Naive thymus-derived CD4-positive, alpha-beta T cell (primary cell): Measurements from ENCODE around the gene BMP7. TPM values are rescaled to one million over a fixed set of nuclear protein-coding genes. Genes with fewer than 3 reads are reported as not detected.
"Not testable (repeated sequence)": the region's sequence is repeated elsewhere in the genome, so short reads cannot be mapped to it uniquely, and the experiment has no call there.

Experiments used
- ATAC-seq: fragments of 150-1000 bp; cut with Tn5 transposase; 2 replicates; pipeline ENCODE4 v1.10.0; 2021; ENCODE audit warnings: mild to moderate bottlenecking, moderate library complexity
- CTCF ChIA-PET: fragments of 350-600 bp; sonication (Branson Sonifier 250); formaldehyde crosslinking; loops from one replicate; lab custom pipeline; 2021; ENCODE audit warnings: antibody characterized with exemption; lab: Charles Lee
- POLR2A ChIA-PET: fragments of 350-600 bp; sonication (Branson Sonifier 250); formaldehyde crosslinking; loops from one replicate; lab custom pipeline; 2021; ENCODE audit warnings: antibody characterized with exemption, inconsistent platforms; lab: Charles Lee
- DNase-seq, 9 donors: peaks; one replicate each; pipeline versions ENCODE4 v3.0.0 to v3.0.0-alpha.2; 2020 to 2022; ENCODE audit warnings: mixed read lengths in 1 of 9
- H3K27ac ChIP-seq: one replicate; pipeline ENCODE4 v1.7.0; 2013; ENCODE audit warnings: mild to moderate bottlenecking, low read depth, low read length, moderate library complexity
- H3K27me3 ChIP-seq, 2 donors: one replicate each; pipeline ENCODE4 v1.7.0; 2013; ENCODE audit warnings: low read length in 2 of 2, mild to moderate bottlenecking in 2 of 2, moderate library complexity in 2 of 2; ENCODE audit not compliant: control insufficient read depth in 2 of 2, insufficient read depth in 2 of 2
- H3K36me3 ChIP-seq, 3 experiments: 1 replicate in 2 of 3; 2 replicates in 1 of 3; pipeline ENCODE4 v1.7.0; 2013; ENCODE audit warnings: low read length in 3 of 3, mild to moderate bottlenecking in 3 of 3, moderate library complexity in 1 of 3; ENCODE audit not compliant: insufficient read depth in 3 of 3, control insufficient read depth in 2 of 3
- H3K4me1 ChIP-seq, 2 donors: one replicate each; pipeline ENCODE4 v1.7.0; 2013; ENCODE audit warnings: low read length in 2 of 2, mild to moderate bottlenecking in 2 of 2, moderate library complexity in 1 of 2; ENCODE audit not compliant: control insufficient read depth in 2 of 2, insufficient read depth in 2 of 2
- H3K4me3 ChIP-seq: 2 replicates; pipeline ENCODE4 v1.7.0; 2013; ENCODE audit warnings: mild to moderate bottlenecking, low read length
- H3K9me3 ChIP-seq, 3 experiments: 1 replicate in 2 of 3; 2 replicates in 1 of 3; pipeline ENCODE4 v1.7.0; 2013; ENCODE audit warnings: low read length in 3 of 3; ENCODE audit not compliant: control insufficient read depth in 2 of 3
- H3K27ac Mint-ChIP-seq, 9 donors: one replicate each; pipeline ENCODE4 v1.8.0; 2020 to 2022; ENCODE audit warnings: mixed read lengths in 9 of 9, mild to moderate bottlenecking in 8 of 9, moderate library complexity in 5 of 9, inconsistent platforms in 2 of 9
- H3K27me3 Mint-ChIP-seq, 5 donors: one replicate each; pipeline ENCODE4 v1.8.0; 2021 to 2022; ENCODE audit warnings: mixed read lengths in 5 of 5, mild to moderate bottlenecking in 1 of 5
- H3K36me3 Mint-ChIP-seq, 5 donors: one replicate each; pipeline ENCODE4 v1.8.0; 2020 to 2022; ENCODE audit warnings: mixed read lengths in 5 of 5, mild to moderate bottlenecking in 3 of 5, inconsistent platforms in 1 of 5
- H3K4me1 Mint-ChIP-seq, 7 donors: one replicate each; pipeline ENCODE4 v1.8.0; 2020 to 2022; ENCODE audit warnings: mixed read lengths in 7 of 7, mild to moderate bottlenecking in 3 of 7, inconsistent platforms in 1 of 7
- H3K4me3 Mint-ChIP-seq, 10 donors: one replicate each; pipeline ENCODE4 v1.8.0; 2020 to 2022; ENCODE audit warnings: mild to moderate bottlenecking in 10 of 10, mixed read lengths in 10 of 10, moderate library complexity in 6 of 10, inconsistent platforms in 2 of 10
- H3K9me3 Mint-ChIP-seq, 11 donors: one replicate each; pipeline ENCODE4 v1.8.0; 2020 to 2022; ENCODE audit warnings: mixed read lengths in 11 of 11, mild to moderate bottlenecking in 4 of 11, inconsistent platforms in 1 of 11, moderate library complexity in 1 of 11
- intact Hi-C, 2 donors: fragments of 100-400 bp; cut with micrococcal nuclease; formaldehyde crosslinking; loops; one replicate each; pipeline ENCODE4 v1.15.1; 2023
- polyA plus RNA-seq, 2 donors: library from polyadenylated mRNA; unstranded; fragments of 300-500 nt; fragmentation: Illumina TruSeq; gene quantifications; one replicate each; pipeline ENCODE4 v1.2.3, GENCODE V29; 2021
- total RNA-seq, 6 experiments: library from RNA in 5 of 6; stranded (reverse) in 5 of 6; gene quantifications; 1 replicate in 5 of 6; 2 replicates in 1 of 6; pipeline ENCODE4 v1.2.3 and lab custom pipeline; 2021 to 2026

Gene BMP7
- total and polyA plus RNA-seq, 7 experiments from 2014 or later, result not detected

DNA sequence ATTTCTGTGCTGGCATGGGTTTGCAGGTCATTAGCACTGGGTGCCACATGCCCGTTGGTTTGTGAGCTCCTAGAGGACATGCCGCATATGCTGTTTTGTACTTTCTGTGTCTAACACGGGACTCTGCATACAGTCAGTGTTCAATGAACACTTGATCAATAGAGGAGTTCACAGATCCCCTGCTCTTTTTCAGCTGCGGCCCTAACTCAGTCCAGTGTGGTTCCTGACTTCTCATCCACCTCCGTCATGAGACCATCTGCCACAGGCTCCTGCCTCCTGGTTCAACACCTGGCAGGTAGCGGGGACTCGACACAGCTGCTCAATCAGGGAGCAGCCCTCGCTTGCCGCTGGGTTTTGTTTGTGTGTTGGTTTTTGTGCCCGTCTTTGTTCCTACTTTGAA, 13.8 kb upstream of the BMP7 start:
- no peak for DNase-seq
- Mint-ChIP-seq H3K27me3 (peaks cover 26 to 47% (median 31%) of the 10 kb centered on the region in 5 donors), H3K27ac (no peak overlapping the region), H3K4me3 (no peak overlapping the region), H3K9me3 (no peaks in the 10 kb centered on the region), H3K36me3 (no peaks in the 10 kb centered on the region), H3K4me1 (no peaks in the 10 kb centered on the region)
- Histone ChIP-seq H3K27me3 (no peaks in the 10 kb centered on the region), H3K4me3 (no peak overlapping the region), H3K36me3 (no peaks in the 10 kb centered on the region), H3K27ac (no peak overlapping the region), H3K9me3 (no peaks in the 10 kb centered on the region), H3K4me1 (no peaks in the 10 kb centered on the region)
- CTCF ChIA-PET, result no interaction called here
- POLR2A ChIA-PET, result no interaction called here
- ATAC-seq, result no peak
- intact Hi-C loops, result no loop called here

DNA sequence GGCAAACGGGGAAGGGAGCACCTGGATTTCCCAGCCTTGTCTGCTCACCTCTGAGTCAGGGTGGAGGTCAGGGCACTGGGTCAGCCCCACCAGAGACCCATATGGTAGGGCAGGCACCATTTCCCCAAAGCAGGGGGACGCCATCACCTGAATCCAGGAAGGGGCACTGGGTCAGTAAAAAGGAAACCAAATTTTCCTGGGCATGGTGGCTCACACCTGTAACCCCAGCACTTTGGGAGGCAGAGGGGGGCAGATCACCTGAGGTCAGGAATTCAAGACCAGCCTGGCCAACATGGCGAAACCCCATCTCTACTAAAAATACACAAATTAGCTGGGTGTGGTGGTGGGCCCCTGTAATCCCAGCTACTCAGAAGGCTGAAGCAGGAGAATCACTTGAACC, 13.1 kb upstream of the BMP7 start:
- H3K27ac ChIP-seq, H3K9me3 ChIP-seq, ATAC-seq, H3K4me1 ChIP-seq, intact Hi-C loops, CTCF ChIA-PET, H3K4me3 Mint-ChIP-seq, H3K4me3 ChIP-seq, H3K27me3 ChIP-seq, H3K9me3 Mint-ChIP-seq, H3K36me3 ChIP-seq, H3K36me3 Mint-ChIP-seq, H3K4me1 Mint-ChIP-seq, DNase-seq, H3K27ac Mint-ChIP-seq, POLR2A ChIA-PET: not testable (repeated sequence)
- peaks cover 26 to 53% (median 35%) of the 10 kb centered on the region in 5 donors for H3K27me3 Mint-ChIP-seq

DNA sequence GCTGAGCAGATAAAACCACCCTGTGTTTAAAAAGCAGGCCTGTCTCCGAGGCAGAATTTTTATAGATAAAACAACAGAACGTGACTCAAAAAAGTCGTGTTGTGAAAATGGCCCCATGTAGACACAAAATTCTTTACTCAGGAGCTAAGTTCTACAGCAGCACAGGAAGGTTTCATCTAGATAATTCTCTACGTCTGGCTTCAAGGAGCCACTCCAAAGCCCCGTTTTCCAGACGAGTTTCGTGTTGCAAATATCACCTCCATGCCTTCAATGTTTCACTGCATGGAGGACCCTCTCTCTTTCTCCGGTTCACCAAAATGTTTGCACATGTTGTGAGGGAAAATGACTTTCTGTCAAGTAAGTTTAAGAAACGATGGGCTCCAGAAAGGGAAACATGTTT, 12.0 kb upstream of the BMP7 start:
- no peaks in the 10 kb centered on the region for H3K9me3 ChIP-seq
- CTCF ChIA-PET, result no interaction called here
- no peak for DNase-seq
- H3K4me3 ChIP-seq, result no peak overlapping the region
- intact Hi-C loops, result no loop called here
- H3K4me1 ChIP-seq, result no peaks in the 10 kb centered on the region
- H3K36me3 ChIP-seq, result no peaks in the 10 kb centered on the region
- no peak overlapping the region for H3K4me3 Mint-ChIP-seq
- no peaks in the 10 kb centered on the region for H3K4me1 Mint-ChIP-seq
- no peaks in the 10 kb centered on the region for H3K36me3 Mint-ChIP-seq
- H3K9me3 Mint-ChIP-seq, result no peaks in the 10 kb centered on the region
- H3K27me3 Mint-ChIP-seq, result peaks cover 26 to 50% (median 38%) of the 10 kb centered on the region in 5 donors
- ATAC-seq, result no peak
- POLR2A ChIA-PET, result no interaction called here
- no peaks in the 10 kb centered on the region for H3K27me3 ChIP-seq
- no peak overlapping the region for H3K27ac ChIP-seq
- H3K27ac Mint-ChIP-seq, result no peak overlapping the region

DNA sequence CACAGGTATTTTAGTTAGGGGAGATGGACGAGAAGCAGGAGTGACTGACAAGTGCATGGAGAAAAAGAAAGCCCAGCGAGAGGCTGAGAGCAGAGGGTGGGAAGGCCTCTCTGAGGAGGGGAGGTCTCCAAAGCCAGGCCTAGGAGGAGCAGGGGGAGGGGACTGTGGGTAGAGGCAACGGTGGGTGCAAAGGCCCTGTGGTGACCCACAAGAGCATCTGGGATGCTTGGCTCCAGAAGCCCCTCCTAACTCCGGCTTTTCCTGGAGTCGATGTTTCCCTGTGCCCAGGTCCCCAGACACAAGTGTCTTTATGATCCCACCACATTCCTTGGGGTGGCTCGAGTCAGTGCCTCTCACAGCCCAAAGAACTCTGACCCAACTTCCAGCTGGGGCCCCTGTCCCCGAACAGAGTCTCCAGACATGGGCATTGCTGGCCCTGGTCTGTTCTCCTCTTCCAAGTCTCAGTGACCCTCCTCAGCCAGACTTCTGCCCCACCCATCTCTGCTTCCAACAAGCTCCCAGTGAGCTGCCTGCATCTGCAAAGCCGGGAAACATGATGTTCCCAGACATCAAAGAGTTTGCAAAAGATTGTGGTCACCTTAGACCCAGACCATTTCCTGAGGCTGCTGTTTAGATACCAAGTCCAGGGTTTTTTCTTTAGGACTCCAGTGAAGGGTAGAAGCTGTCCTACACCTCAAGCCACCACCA, 11.1 kb upstream of the BMP7 start:
- H3K4me1 ChIP-seq, result no peaks in the 10 kb centered on the region
- no peaks in the 10 kb centered on the region for H3K27me3 ChIP-seq
- CTCF ChIA-PET, result no interaction called here
- POLR2A ChIA-PET, result no interaction called here
- H3K9me3 ChIP-seq, result no peaks in the 10 kb centered on the region
- DNase-seq, result no peak
- no peaks in the 10 kb centered on the region for H3K36me3 ChIP-seq
- H3K4me3 Mint-ChIP-seq, result no peak overlapping the region
- no peak overlapping the region for H3K27ac Mint-ChIP-seq
- H3K27ac ChIP-seq, result no peak overlapping the region
- no peak overlapping the region for H3K4me3 ChIP-seq
- peaks cover 23 to 43% (median 29%) of the 10 kb centered on the region in 5 donors for H3K27me3 Mint-ChIP-seq
- ATAC-seq, result no peak
- intact Hi-C loops, result no loop called here
- no peaks in the 10 kb centered on the region for H3K4me1 Mint-ChIP-seq
- no peaks in the 10 kb centered on the region for H3K36me3 Mint-ChIP-seq
- no peaks in the 10 kb centered on the region for H3K9me3 Mint-ChIP-seq

GRCh38 chr20:57276221-57276620, 9.8 kb upstream of the BMP7 start:
- intact Hi-C loops, result no loop called here

GRCh38 chr20:57275813-57276212, 9.4 kb upstream of the BMP7 start:
- ChIA-PET POLR2A (no interaction called here), CTCF (no interaction called here)
- Histone ChIP-seq H3K27me3 (no peaks in the 10 kb centered on the region), H3K9me3 (no peaks in the 10 kb centered on the region), H3K36me3 (no peaks in the 10 kb centered on the region), H3K4me3 (no peak overlapping the region), H3K4me1 (no peaks in the 10 kb centered on the region), H3K27ac (no peak overlapping the region)
- no peaks in the 10 kb centered on the region for H3K9me3 Mint-ChIP-seq
- H3K27me3 Mint-ChIP-seq, result peaks cover 22 to 47% (median 31%) of the 10 kb centered on the region in 5 donors
- DNase-seq (no peak), ATAC-seq (no peak)
- H3K36me3 Mint-ChIP-seq, result no peaks in the 10 kb centered on the region
- H3K4me1 Mint-ChIP-seq, result no peaks in the 10 kb centered on the region
- intact Hi-C loops, result no loop called here
- H3K27ac Mint-ChIP-seq, result no peak overlapping the region
- no peak overlapping the region for H3K4me3 Mint-ChIP-seq

More at GRCh38 chr20:57276221-57276620, 9.8 kb upstream of the BMP7 start:
- Histone ChIP-seq H3K36me3 (no peaks in the 10 kb centered on the region), H3K27me3 (no peaks in the 10 kb centered on the region), H3K9me3 (no peaks in the 10 kb centered on the region), H3K4me3 (no peak overlapping the region), H3K27ac (no peak overlapping the region), H3K4me1 (no peaks in the 10 kb centered on the region)
- DNase-seq, result no peak
- Mint-ChIP-seq H3K9me3 (no peaks in the 10 kb centered on the region), H3K4me3 (no peak overlapping the region), H3K27ac (no peak overlapping the region), H3K4me1 (no peaks in the 10 kb centered on the region), H3K36me3 (no peaks in the 10 kb centered on the region), H3K27me3 (peaks cover 21 to 48% (median 30%) of the 10 kb centered on the region in 5 donors)
- CTCF ChIA-PET, result no interaction called here
- POLR2A ChIA-PET, result no interaction called here
- no peak for ATAC-seq

DNA sequence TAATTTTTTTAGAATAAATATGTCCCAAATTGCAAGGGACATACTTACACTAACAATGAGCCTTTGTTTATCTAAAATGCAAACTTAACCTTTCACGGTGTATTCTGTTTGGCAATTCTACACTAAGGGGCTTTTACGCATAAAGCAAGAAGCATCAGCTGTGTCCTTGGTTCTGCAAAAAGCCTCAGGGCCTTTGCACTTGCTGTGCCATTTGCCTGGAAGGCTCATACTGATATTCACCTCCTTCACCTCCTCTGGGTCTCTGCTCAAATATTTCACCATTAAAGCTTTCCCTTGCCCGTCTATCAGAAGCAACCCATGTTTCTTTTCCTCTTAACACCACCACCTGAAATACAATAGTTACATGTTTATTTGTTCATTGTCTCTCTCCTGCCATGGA, 8.9 kb upstream of the BMP7 start:
- Histone ChIP-seq H3K36me3 (no peaks in the 10 kb centered on the region), H3K9me3 (no peaks in the 10 kb centered on the region), H3K27me3 (no peaks in the 10 kb centered on the region), H3K4me1 (no peaks in the 10 kb centered on the region), H3K27ac (no peak overlapping the region), H3K4me3 (no peak overlapping the region)
- no peak overlapping the region for H3K4me3 Mint-ChIP-seq
- POLR2A ChIA-PET, result no interaction called here
- no peak overlapping the region for H3K27ac Mint-ChIP-seq
- H3K36me3 Mint-ChIP-seq, result no peaks in the 10 kb centered on the region
- no peaks in the 10 kb centered on the region for H3K9me3 Mint-ChIP-seq
- no peaks in the 10 kb centered on the region for H3K4me1 Mint-ChIP-seq
- H3K27me3 Mint-ChIP-seq, result peaks cover 23 to 47% (median 28%) of the 10 kb centered on the region in 5 donors
- CTCF ChIA-PET, result no interaction called here
- ATAC-seq (no peak), DNase-seq (no peak)
- intact Hi-C loops, result no loop called here
